HepG2 (cell line): ENCODE results near the gene CTCF. TPM values are rescaled to one million over a fixed set of nuclear protein-coding genes. Genes with fewer than 3 reads are reported as not detected.

Experiments used
- GABPA ChIP-seq, 2 experiments: IDR thresholded peaks; 2 replicates each; pipeline ENCODE4 v1.6.1; 2011 to 2016; ENCODE audit warnings: low read depth in 2 of 2, low read length in 1 of 2, missing biosample characterization in 1 of 2, missing genetic modification characterization in 1 of 2
- HMGXB4 ChIP-seq, 2 experiments: sonication (generic) in 1 of 2; formaldehyde crosslinking in 1 of 2; IDR thresholded peaks; 2 replicates each; pipeline versions ENCODE4 v1.4.0 to v1.6.1; 2018 to 2020; ENCODE audit warnings: missing genetic modification reagents in 2 of 2, borderline replicate concordance in 1 of 2, low read depth in 1 of 2, mild to moderate bottlenecking in 1 of 2, missing biosample characterization in 1 of 2
- KLF15 ChIP-seq: sonication (generic); formaldehyde crosslinking; IDR thresholded peaks from 2 replicates; pipeline ENCODE4 v1.8.1; 2023; ENCODE audit warnings: borderline replicate concordance, mild to moderate bottlenecking, inconsistent platforms, missing genetic modification reagents, mixed read lengths
- KMT2B ChIP-seq: IDR thresholded peaks from 2 replicates; pipeline ENCODE4 v1.6.1; 2016; ENCODE audit warnings: missing genetic modification reagents, missing compliant biosample characterization
- MTF2 ChIP-seq: sonication (generic); formaldehyde crosslinking; IDR thresholded peaks from 2 replicates; pipeline ENCODE4 v1.5.0; 2020; ENCODE audit warnings: missing genetic modification reagents, borderline replicate concordance
- PHF21A ChIP-seq: sonication (generic); formaldehyde crosslinking; IDR thresholded peaks from 2 replicates; pipeline ENCODE4 v1.5.0; 2020; ENCODE audit warnings: mild to moderate bottlenecking, missing genetic modification reagents
- RFX3 ChIP-seq: IDR thresholded peaks from 2 replicates; pipeline ENCODE4 v1.6.1; 2016; ENCODE audit warnings: missing biosample characterization, missing genetic modification reagents
- SRF ChIP-seq: IDR thresholded peaks from 2 replicates; pipeline ENCODE4 v1.6.1; 2011; ENCODE audit warnings: mild to moderate bottlenecking, low read depth, low read length, moderate library complexity
- YEATS2 ChIP-seq: sonication (generic); formaldehyde crosslinking; IDR thresholded peaks from 2 replicates; pipeline ENCODE4 v1.4.0; 2020; ENCODE audit warnings: missing genetic modification reagents, borderline replicate concordance
- ZNF138 ChIP-seq: sonication (generic); formaldehyde crosslinking; IDR thresholded peaks from 2 replicates; pipeline ENCODE4 v1.5.0; 2020; ENCODE audit warnings: mild to moderate bottlenecking, low read depth, missing genetic modification reagents
- ZZZ3 ChIP-seq: sonication (generic); formaldehyde crosslinking; IDR thresholded peaks from 2 replicates; pipeline ENCODE4 v1.4.0; 2020; ENCODE audit warnings: missing genetic modification reagents, mild to moderate bottlenecking, borderline replicate concordance
- polyA plus RNA-seq, 8 experiments: library from polyadenylated mRNA; depleted of rRNA in 3 of 8; stranded (reverse) in 7 of 8; unstranded in 1 of 8; fragments of >200 nt; fragmentation: Illumina TruSeq in 4 of 8; extraction: Trizol in 4 of 8; gene quantifications; 2 replicates each; pipeline versions ENCODE4 v1.2.1 to v1.2.3, GENCODE V29; 2011 to 2016; ENCODE audit warnings: low read depth in 4 of 8, missing spikeins in 1 of 8, mixed read lengths in 1 of 8; ENCODE audit not compliant: insufficient read depth in 1 of 8
- total RNA-seq, 5 experiments: library from RNA; depleted of rRNA; stranded (reverse); fragments of >200 nt; fragmentation: Illumina TruSeq; extraction: Trizol; gene quantifications; 2 replicates each; pipeline ENCODE4 v1.2.3, GENCODE V29; 2016; ENCODE audit warnings: low read depth in 1 of 5
- TF ChIP-seq, protein P1 (sequence below): sonication (generic); formaldehyde crosslinking; IDR thresholded peaks from 2 replicates; pipeline ENCODE4 v1.8.1; 2023; ENCODE audit warnings: missing genetic modification reagents, mild to moderate bottlenecking, borderline replicate concordance
- TF ChIP-seq, protein P2 (sequence below): sonication (generic); formaldehyde crosslinking; IDR thresholded peaks from 2 replicates; pipeline ENCODE4 v1.4.0; 2020; ENCODE audit warnings: missing genetic modification reagents, borderline replicate concordance

The CTCF gene
- total and polyA plus RNA-seq, 2 of the 13 experiments (the other 11 are each of a cell fraction or from before 2014, with no cell fraction given): 19.5 to 37.5 TPM

- TF ChIP-seq HMGXB4 (CRISPR knock-in tag; IDR thresholded peaks at IDR 0.05; ENCODE audit: borderline replicate concordance in 1 of 2, low read depth in 1 of 2) (peak in 1 of 2 experiments; percentile 14; a peak in 1 of 4 replicates), KLF15 (0 out of 2 replicates have a peak, but pooled peaks have one; percentile 17), MTF2 (CRISPR knock-in tag) (no peak), KMT2B (CRISPR knock-in tag) (peak; percentile 72), ZNF138 (CRISPR knock-in tag) (0 out of 2 replicates have a peak, but pooled peaks have one; percentile 16), GABPA (IDR thresholded peaks at IDR 0.05; ENCODE audit: low read depth, low read length) (no peak), GABPA (CRISPR knock-in tag; IDR thresholded peaks at IDR 0.05; ENCODE audit: low read depth) (peak; percentile 26; the same call in 1 of the 2 replicates), YEATS2 (0 out of 2 replicates have a peak, but pooled peaks have one; percentile 20), RFX3 (CRISPR knock-in tag) (0 out of 2 replicates have a peak, but pooled peaks have one; percentile 9), SRF (no peak), PHF21A (CRISPR knock-in tag) (peak; percentile 44), ZZZ3 (CRISPR knock-in tag) (no peak)
- TF ChIP-seq, protein P1, sequence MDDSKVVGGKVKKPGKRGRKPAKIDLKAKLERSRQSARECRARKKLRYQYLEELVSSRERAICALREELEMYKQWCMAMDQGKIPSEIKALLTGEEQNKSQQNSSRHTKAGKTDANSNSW (CRISPR knock-in tag): no peak
- TF ChIP-seq, protein P2, sequence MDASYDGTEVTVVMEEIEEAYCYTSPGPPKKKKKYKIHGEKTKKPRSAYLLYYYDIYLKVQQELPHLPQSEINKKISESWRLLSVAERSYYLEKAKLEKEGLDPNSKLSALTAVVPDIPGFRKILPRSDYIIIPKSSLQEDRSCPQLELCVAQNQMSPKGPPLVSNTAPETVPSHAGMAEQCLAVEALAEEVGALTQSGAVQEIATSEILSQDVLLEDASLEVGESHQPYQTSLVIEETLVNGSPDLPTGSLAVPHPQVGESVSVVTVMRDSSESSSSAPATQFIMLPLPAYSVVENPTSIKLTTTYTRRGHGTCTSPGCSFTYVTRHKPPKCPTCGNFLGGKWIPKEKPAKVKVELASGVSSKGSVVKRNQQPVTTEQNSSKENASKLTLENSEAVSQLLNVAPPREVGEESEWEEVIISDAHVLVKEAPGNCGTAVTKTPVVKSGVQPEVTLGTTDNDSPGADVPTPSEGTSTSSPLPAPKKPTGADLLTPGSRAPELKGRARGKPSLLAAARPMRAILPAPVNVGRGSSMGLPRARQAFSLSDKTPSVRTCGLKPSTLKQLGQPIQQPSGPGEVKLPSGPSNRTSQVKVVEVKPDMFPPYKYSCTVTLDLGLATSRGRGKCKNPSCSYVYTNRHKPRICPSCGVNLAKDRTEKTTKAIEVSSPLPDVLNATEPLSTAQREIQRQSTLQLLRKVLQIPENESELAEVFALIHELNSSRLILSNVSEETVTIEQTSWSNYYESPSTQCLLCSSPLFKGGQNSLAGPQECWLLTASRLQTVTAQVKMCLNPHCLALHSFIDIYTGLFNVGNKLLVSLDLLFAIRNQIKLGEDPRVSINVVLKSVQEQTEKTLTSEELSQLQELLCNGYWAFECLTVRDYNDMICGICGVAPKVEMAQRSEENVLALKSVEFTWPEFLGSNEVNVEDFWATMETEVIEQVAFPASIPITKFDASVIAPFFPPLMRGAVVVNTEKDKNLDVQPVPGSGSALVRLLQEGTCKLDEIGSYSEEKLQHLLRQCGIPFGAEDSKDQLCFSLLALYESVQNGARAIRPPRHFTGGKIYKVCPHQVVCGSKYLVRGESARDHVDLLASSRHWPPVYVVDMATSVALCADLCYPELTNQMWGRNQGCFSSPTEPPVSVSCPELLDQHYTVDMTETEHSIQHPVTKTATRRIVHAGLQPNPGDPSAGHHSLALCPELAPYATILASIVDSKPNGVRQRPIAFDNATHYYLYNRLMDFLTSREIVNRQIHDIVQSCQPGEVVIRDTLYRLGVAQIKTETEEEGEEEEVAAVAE (CRISPR knock-in tag): peak; percentile 47; the same call in 1 of the 2 replicates
Measured at GRCh38 chr16:67563708-67564468, 1.6 kb downstream of the CTCF start (continued).
